ENCODE results near the gene STK32C.

STK32C gene

DNA sequence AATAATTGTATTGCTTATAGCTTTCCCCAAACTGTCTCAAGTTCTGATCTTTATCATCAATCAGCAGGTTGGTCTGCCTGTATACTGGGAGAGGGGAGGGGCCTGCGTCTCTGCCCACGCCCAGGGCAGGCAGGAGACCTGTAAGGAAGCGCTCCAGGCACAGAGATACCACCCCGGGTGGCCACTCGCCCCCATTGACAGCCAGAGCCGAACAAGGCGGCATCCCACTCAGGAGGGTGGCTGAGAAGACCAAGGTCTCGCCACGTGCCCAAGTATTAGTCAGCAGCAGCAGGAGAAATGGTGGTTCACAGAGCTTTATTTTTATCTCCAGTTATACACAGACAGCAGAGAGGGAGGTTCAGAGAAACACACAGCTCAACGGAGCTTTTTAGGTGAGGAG, 7.2 kb downstream of the STK32C start:
- H3K27ac ChIP-seq (ENCODE audit: low read depth, low read length), result no peak overlapping the region
- H3K79me2 ChIP-seq (ENCODE audit: control insufficient read depth, insufficient read depth, low read length), result no peaks in the 10 kb centered on the region
- H3K27me3 ChIP-seq (ENCODE audit: insufficient read depth, low read length, poor library complexity), result no peaks in the 10 kb centered on the region
- DNase-seq, result no peak
- H3K9ac ChIP-seq (ENCODE audit: low read length), result no peak overlapping the region
- no peak overlapping the region for H2BK15ac ChIP-seq (replicated peaks; ENCODE audit: low read depth)
- no peak overlapping the region for H3K18ac ChIP-seq (ENCODE audit: low read length)
- no peaks in the 10 kb centered on the region for H3K4me1 ChIP-seq (ENCODE audit: control insufficient read depth, low read depth, low read length)
- H3K4me3 ChIP-seq (ENCODE audit: low read length), result no peak overlapping the region
- no peak overlapping the region for H2AK5ac ChIP-seq (ENCODE audit: low read length)
- no peak overlapping the region for H4K5ac ChIP-seq (ENCODE audit: low read length)
- WGBS (ENCODE audit: extremely low coverage, insufficient coverage, low lambda C conversion rate), result no CpG with 5 or more reads among the region's 10 CpGs
- no peak overlapping the region for H3K23ac ChIP-seq (ENCODE audit: low read length)
- H3K36me3 ChIP-seq (ENCODE audit: control insufficient read depth, insufficient read depth, low read length), result no peaks in the 10 kb centered on the region
- no peaks in the 10 kb centered on the region for H3K79me1 ChIP-seq (ENCODE audit: low read length)
- no peak overlapping the region for H4K8ac ChIP-seq (ENCODE audit: low read depth, low read length)
- no peak overlapping the region for H3K4me2 ChIP-seq (ENCODE audit: low read length)
- no peak overlapping the region for H3K56ac ChIP-seq (ENCODE audit: low read length)
- no peak overlapping the region for H3K4ac ChIP-seq (ENCODE audit: low read depth, low read length)
- no peak overlapping the region for H2BK5ac ChIP-seq (ENCODE audit: low read length)
- no peak overlapping the region for H2BK120ac ChIP-seq (ENCODE audit: low read depth, low read length)

DNA sequence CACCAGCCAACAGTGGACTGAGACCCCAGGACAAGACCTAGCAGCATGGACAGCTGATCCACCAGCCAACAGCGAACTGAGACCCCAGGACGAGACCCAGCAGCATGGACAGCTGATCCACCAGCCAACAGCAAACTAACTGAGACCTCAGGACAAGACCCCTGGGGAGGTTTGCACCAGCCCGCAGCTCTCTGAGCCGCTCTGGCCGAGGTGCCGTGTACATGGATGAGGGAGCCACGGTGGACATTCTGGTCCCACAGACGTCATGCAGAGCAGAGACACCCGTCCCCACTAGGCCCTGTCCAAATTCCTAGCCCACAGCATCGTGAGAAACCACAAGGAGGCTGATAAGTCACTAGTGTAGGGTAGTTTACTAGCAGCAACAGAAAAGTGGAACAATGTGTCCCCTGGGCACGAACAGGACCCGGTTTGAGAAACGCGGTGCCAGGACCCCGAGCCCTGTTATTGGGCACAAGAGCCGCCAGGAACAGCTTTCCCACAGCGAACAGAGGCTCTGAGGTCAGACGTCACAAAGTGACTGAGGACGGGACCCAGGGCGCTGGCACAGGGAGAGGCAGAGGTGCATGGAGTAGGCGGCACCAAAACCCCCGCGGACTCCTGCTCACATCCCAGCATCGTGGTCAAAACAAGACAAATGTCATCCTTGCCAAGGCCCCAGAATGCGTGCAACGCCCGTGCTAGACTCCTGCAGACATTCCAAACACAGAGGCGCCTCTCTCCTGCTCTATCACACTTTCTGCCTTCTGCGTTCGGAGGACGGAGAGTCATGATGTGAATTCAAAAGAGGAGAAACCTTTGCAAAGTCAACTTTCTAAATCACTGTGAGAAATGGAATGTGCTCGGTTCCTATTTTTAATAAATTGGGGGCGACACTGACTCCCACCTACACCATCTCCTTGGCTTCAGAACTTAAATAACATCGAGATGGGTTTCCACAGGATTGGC, 8.1 kb downstream of the STK32C start:
- no CpG with 5 or more reads among the region's 34 CpGs for WGBS (ENCODE audit: extremely low coverage, insufficient coverage, low lambda C conversion rate)
- no peak overlapping the region for H2BK120ac ChIP-seq (ENCODE audit: low read depth, low read length)
- no peak for DNase-seq

DNA sequence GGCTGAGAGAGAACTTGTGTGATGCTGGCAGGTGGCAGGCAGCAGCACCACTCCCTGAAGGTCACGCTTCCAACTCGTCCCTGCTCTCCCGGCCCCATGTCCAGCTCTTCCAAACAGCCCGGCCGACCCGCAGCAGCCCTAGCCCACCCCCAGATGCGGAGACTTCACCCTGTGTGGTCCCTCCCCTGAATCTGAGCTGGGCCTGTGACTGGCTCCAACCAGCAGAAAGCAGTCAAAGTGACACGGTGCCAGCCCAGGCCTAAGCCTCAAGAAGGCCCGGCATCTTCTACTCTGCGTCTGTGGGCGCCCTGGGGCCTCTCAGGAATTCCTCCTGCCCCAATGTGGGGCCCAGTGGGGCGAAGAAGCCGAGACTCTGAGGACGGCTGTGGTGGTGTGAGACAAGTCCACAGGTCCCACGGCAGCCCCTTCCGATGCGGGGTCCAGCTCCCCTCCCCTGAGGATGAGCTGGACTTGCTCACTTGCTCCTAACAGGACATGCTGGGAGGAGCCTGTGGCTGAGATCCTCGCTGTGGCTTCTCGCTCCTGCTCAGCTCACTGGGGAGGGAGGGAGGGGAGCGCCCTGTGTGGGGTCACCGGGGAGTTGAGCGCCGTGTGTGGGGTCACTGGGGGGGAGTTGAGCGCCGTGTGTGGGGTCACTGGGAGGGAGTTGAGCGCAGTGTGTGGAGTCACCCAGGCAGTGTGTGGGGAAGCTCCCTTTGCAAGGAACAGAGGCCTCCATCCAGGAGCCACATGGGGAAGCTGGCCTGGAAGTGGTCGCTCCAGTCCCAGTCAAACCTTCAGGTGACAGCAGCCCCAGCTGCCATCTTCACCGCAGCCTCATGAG, 9.5 kb downstream of the STK32C start:
- Histone ChIP-seq H4K5ac (ENCODE audit: low read length) (no peak overlapping the region), H3K79me2 (ENCODE audit: control insufficient read depth, insufficient read depth, low read length) (no peaks in the 10 kb centered on the region), H4K8ac (ENCODE audit: low read depth, low read length) (no peak overlapping the region), H2BK15ac (replicated peaks; ENCODE audit: low read depth) (no peak overlapping the region), H3K9ac (ENCODE audit: low read length) (no peak overlapping the region), H3K4me1 (ENCODE audit: control insufficient read depth, low read depth, low read length) (no peaks in the 10 kb centered on the region), H2BK5ac (ENCODE audit: low read length) (no peak overlapping the region), H3K4me3 (ENCODE audit: low read length) (no peak overlapping the region), H3K18ac (ENCODE audit: low read length) (no peak overlapping the region), H3K4me2 (ENCODE audit: low read length) (no peak overlapping the region), H2AK5ac (ENCODE audit: low read length) (no peak overlapping the region), H3K56ac (ENCODE audit: low read length) (no peak overlapping the region), H3K79me1 (ENCODE audit: low read length) (no peaks in the 10 kb centered on the region), H3K23ac (ENCODE audit: low read length) (no peak overlapping the region), H3K36me3 (ENCODE audit: control insufficient read depth, insufficient read depth, low read length) (no peaks in the 10 kb centered on the region), H3K27ac (ENCODE audit: low read depth, low read length) (no peak overlapping the region), H2BK120ac (ENCODE audit: low read depth, low read length) (no peak overlapping the region), H3K27me3 (ENCODE audit: insufficient read depth, low read length, poor library complexity) (no peaks in the 10 kb centered on the region), H3K4ac (ENCODE audit: low read depth, low read length) (no peak overlapping the region)
- DNase-seq, result no peak
- WGBS (ENCODE audit: extremely low coverage, insufficient coverage, low lambda C conversion rate), result no CpG with 5 or more reads among the region's 28 CpGs

More for the DNA sequence above, 8.1 kb downstream of the STK32C start:
- Histone ChIP-seq H3K27me3 (ENCODE audit: insufficient read depth, low read length, poor library complexity) (no peaks in the 10 kb centered on the region), H3K4ac (ENCODE audit: low read depth, low read length) (no peak overlapping the region), H3K36me3 (ENCODE audit: control insufficient read depth, insufficient read depth, low read length) (no peaks in the 10 kb centered on the region), H3K23ac (ENCODE audit: low read length) (no peak overlapping the region), H3K9ac (ENCODE audit: low read length) (no peak overlapping the region), H2BK15ac (replicated peaks; ENCODE audit: low read depth) (no peak overlapping the region), H3K56ac (ENCODE audit: low read length) (no peak overlapping the region), H3K4me1 (ENCODE audit: control insufficient read depth, low read depth, low read length) (no peaks in the 10 kb centered on the region), H3K18ac (ENCODE audit: low read length) (no peak overlapping the region), H3K4me2 (ENCODE audit: low read length) (no peak overlapping the region), H2AK5ac (ENCODE audit: low read length) (no peak overlapping the region), H3K79me1 (ENCODE audit: low read length) (no peaks in the 10 kb centered on the region), H4K5ac (ENCODE audit: low read length) (no peak overlapping the region), H3K79me2 (ENCODE audit: control insufficient read depth, insufficient read depth, low read length) (no peaks in the 10 kb centered on the region), H3K27ac (ENCODE audit: low read depth, low read length) (no peak overlapping the region), H2BK5ac (ENCODE audit: low read length) (no peak overlapping the region), H4K8ac (ENCODE audit: low read depth, low read length) (no peak overlapping the region), H3K4me3 (ENCODE audit: low read length) (no peak overlapping the region)

- no peak overlapping the region for H3K4me2 ChIP-seq (ENCODE audit: low read length)
- no peak overlapping the region for H2BK5ac ChIP-seq (ENCODE audit: low read length)
- no peak overlapping the region for H2BK15ac ChIP-seq (replicated peaks; ENCODE audit: low read depth)
- H2AK5ac ChIP-seq (ENCODE audit: low read length), result no peak overlapping the region
- no peak overlapping the region for H2BK120ac ChIP-seq (ENCODE audit: low read depth, low read length)
- no CpG with 5 or more reads among the region's 9 CpGs for WGBS (ENCODE audit: extremely low coverage, insufficient coverage, low lambda C conversion rate)
- H3K4me3 ChIP-seq (ENCODE audit: low read length), result no peak overlapping the region
- no peak overlapping the region for H4K8ac ChIP-seq (ENCODE audit: low read depth, low read length)
- no peaks in the 10 kb centered on the region for H3K79me2 ChIP-seq (ENCODE audit: control insufficient read depth, insufficient read depth, low read length)
- no peak overlapping the region for H3K56ac ChIP-seq (ENCODE audit: low read length)
- H4K5ac ChIP-seq (ENCODE audit: low read length), result no peak overlapping the region
- no peak overlapping the region for H3K4ac ChIP-seq (ENCODE audit: low read depth, low read length)
- H3K4me1 ChIP-seq (ENCODE audit: control insufficient read depth, low read depth, low read length), result no peaks in the 10 kb centered on the region
- H3K18ac ChIP-seq (ENCODE audit: low read length), result no peak overlapping the region
- no peaks in the 10 kb centered on the region for H3K79me1 ChIP-seq (ENCODE audit: low read length)
- no peaks in the 10 kb centered on the region for H3K36me3 ChIP-seq (ENCODE audit: control insufficient read depth, insufficient read depth, low read length)
- no peak overlapping the region for H3K27ac ChIP-seq (ENCODE audit: low read depth, low read length)
- H3K27me3 ChIP-seq (ENCODE audit: insufficient read depth, low read length, poor library complexity), result no peaks in the 10 kb centered on the region
- DNase-seq, result no peak
- H3K9ac ChIP-seq (ENCODE audit: low read length), result no peak overlapping the region
- no peak overlapping the region for H3K23ac ChIP-seq (ENCODE audit: low read length)
These were observed 10.2 kb downstream of the STK32C start for GRCh38 chr10:132297526-132297925.

GRCh38 chr10:132296666-132297443, 10.9 kb downstream of the STK32C start:
- Histone ChIP-seq H3K79me1 (ENCODE audit: low read length) (no peaks in the 10 kb centered on the region), H3K4me3 (ENCODE audit: low read length) (no peak overlapping the region)
- no peak for DNase-seq

More at GRCh38 chr10:132296666-132297443, 10.9 kb downstream of the STK32C start:
- no peak overlapping the region for H3K4me2 ChIP-seq (ENCODE audit: low read length)
- H3K18ac ChIP-seq (ENCODE audit: low read length), result no peak overlapping the region
- no peak overlapping the region for H2BK120ac ChIP-seq (ENCODE audit: low read depth, low read length)
- no peak overlapping the region for H4K5ac ChIP-seq (ENCODE audit: low read length)
- no peak overlapping the region for H2AK5ac ChIP-seq (ENCODE audit: low read length)
- H4K8ac ChIP-seq (ENCODE audit: low read depth, low read length), result no peak overlapping the region
- H3K4ac ChIP-seq (ENCODE audit: low read depth, low read length), result no peak overlapping the region
- H3K27ac ChIP-seq (ENCODE audit: low read depth, low read length), result no peak overlapping the region
- no peaks in the 10 kb centered on the region for H3K27me3 ChIP-seq (ENCODE audit: insufficient read depth, low read length, poor library complexity)
- no peaks in the 10 kb centered on the region for H3K36me3 ChIP-seq (ENCODE audit: control insufficient read depth, insufficient read depth, low read length)
- no peak overlapping the region for H3K23ac ChIP-seq (ENCODE audit: low read length)
- WGBS (ENCODE audit: extremely low coverage, insufficient coverage, low lambda C conversion rate), result no CpG with 5 or more reads among the region's 28 CpGs
- H3K4me1 ChIP-seq (ENCODE audit: control insufficient read depth, low read depth, low read length), result no peaks in the 10 kb centered on the region
- no peak overlapping the region for H3K56ac ChIP-seq (ENCODE audit: low read length)
- no peak overlapping the region for H3K9ac ChIP-seq (ENCODE audit: low read length)
- H2BK15ac ChIP-seq (replicated peaks; ENCODE audit: low read depth), result no peak overlapping the region
- no peak overlapping the region for H2BK5ac ChIP-seq (ENCODE audit: low read length)
- no peaks in the 10 kb centered on the region for H3K79me2 ChIP-seq (ENCODE audit: control insufficient read depth, insufficient read depth, low read length)
